Smooth muscle cell (in vitro differentiated cells): ENCODE data around the gene GRIPAP1. TPM values are rescaled to one million over a fixed set of nuclear protein-coding genes. Genes with fewer than 3 reads are reported as not detected.
A peak's percentile ranks its signal among the peaks of the same experiment; 100 is the strongest.

ENCODE experiments used
- DNase-seq: peaks from one replicate; lab custom pipeline; 2025; ENCODE audit not compliant: unreplicated experiment; lab: John Stamatoyannopoulos, UW
- H2AFZ ChIP-seq: fragments of 200-600 bp; sonication (generic); 2 replicates; pipeline ENCODE4 v1.6.0; 2016; ENCODE audit warnings: antibody characterized with exemption, low read depth, mild to moderate bottlenecking
- H3F3A ChIP-seq: fragments of 200-600 bp; sonication (generic); 2 replicates; pipeline ENCODE4 v1.6.0; 2017; ENCODE audit warnings: antibody characterized with exemption, low read depth
- H3K27ac ChIP-seq: fragments of 200-600 bp; sonication (generic); 2 replicates; pipeline ENCODE4 v1.5.1; 2016; ENCODE audit warnings: low read depth, mild to moderate bottlenecking
- H3K27me3 ChIP-seq: fragments of 200-600 bp; sonication (generic); 2 replicates; pipeline ENCODE4 v1.6.1; 2016; ENCODE audit warnings: low read depth, mild to moderate bottlenecking
- H3K36me3 ChIP-seq: fragments of 200-600 bp; sonication (generic); 2 replicates; pipeline ENCODE4 v1.5.1; 2016; ENCODE audit warnings: low read depth
- H3K4me1 ChIP-seq: fragments of 200-600 bp; sonication (generic); 2 replicates; pipeline ENCODE4 v1.5.1; 2016; ENCODE audit warnings: low read depth
- H3K4me2 ChIP-seq: fragments of 200-600 bp; sonication (generic); 2 replicates; pipeline ENCODE4 v1.6.0; 2016; ENCODE audit warnings: mild to moderate bottlenecking
- H3K4me3 ChIP-seq: fragments of 200-600 bp; sonication (generic); 2 replicates; pipeline ENCODE4 v1.5.1; 2016; ENCODE audit warnings: mild to moderate bottlenecking
- H3K79me2 ChIP-seq: fragments of 200-600 bp; sonication (generic); 2 replicates; pipeline ENCODE4 v1.6.0; 2016; ENCODE audit warnings: low read depth, mild to moderate bottlenecking
- H3K9ac ChIP-seq: fragments of 200-600 bp; sonication (generic); 2 replicates; pipeline ENCODE4 v1.6.0; 2016; ENCODE audit warnings: low read depth
- H3K9me3 ChIP-seq: fragments of 200-600 bp; sonication (generic); replicated peaks from 2 replicates; pipeline ENCODE4 v1.5.1; 2016; ENCODE audit warnings: low read depth
- H4K20me1 ChIP-seq: fragments of 200-600 bp; sonication (generic); 2 replicates; pipeline ENCODE4 v1.6.0; 2016; ENCODE audit warnings: low read depth
- WGBS: methylation state at CpG from one replicate; pipeline ENCODE4 v1.1.7; 2016; ENCODE audit warnings: low lambda C conversion rate; 5-methylcytosine and 5-hydroxymethylcytosine counted together
- polyA plus RNA-seq: library from polyadenylated mRNA; unstranded; fragments of >200 nt; fragmentation: Nextera tagmentation; extraction: Ambion mirVana; gene quantifications from 2 replicates; pipeline ENCODE4 v1.2.1, GENCODE V29; 2016
- total RNA-seq: library from RNA; depleted of rRNA; stranded (reverse); fragments of >200 nt; gene quantifications from 2 replicates; pipeline ENCODE4 v1.2.3, GENCODE V29; 2014
- TF ChIP-seq, protein P1 (sequence below): fragments of 200-600 bp; sonication (generic); IDR thresholded peaks from 2 replicates; pipeline ENCODE4 v1.5.1; 2017; ENCODE audit warnings: borderline replicate concordance, mild to moderate bottlenecking, antibody characterized with exemption; ENCODE audit not compliant: insufficient read depth, poor library complexity, severe bottlenecking

Gene GRIPAP1
- total and polyA plus RNA-seq, 2 experiments from 2014 or later = 10.0 to 14.9 TPM

DNA sequence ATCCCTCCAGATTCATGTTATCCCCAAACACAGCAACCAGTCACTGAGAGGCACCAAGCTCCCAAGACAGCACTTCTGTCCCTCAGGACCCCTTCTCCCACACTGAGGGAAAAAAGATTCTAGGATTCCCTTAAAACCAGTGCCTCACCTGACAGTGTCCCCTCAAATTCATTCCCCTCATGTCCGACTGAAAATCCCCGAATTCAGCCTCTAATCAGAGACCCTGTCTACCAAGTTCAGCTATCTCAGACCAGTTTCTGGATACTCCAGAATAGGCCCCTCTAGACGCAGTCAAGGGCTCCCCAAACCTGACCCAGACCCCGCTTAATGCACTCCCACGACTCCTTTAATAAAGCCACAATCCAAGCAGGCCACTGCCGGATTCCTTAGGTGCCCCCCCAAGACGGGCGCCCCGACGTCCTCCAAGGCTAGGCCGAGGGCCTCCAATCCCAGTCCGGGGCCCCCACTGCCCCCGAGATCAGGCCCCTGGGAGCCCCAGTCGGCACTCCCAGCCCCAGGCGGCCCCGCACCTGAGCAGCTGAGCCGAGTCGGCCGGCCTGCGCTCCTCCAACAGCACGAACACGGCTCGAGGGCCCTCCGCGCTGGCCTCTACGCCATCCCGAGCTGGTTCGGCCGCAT is 40.6 kb upstream of the GRIPAP1 start:
- Histone ChIP-seq H3F3A (peaks cover 9% of the 10 kb centered on the region), H3K36me3 (no peaks in the 10 kb centered on the region), H3K4me2 (peak overlapping the region; percentile 88), H4K20me1 (no peaks in the 10 kb centered on the region), H2AFZ (no peak overlapping the region), H3K27ac (peak overlapping the region; percentile 98), H3K9ac (peak overlapping the region; percentile 98), H3K79me2 (peaks cover 23% of the 10 kb centered on the region), H3K4me3 (peak overlapping the region; percentile 68), H3K9me3 (no peaks in the 10 kb centered on the region), H3K4me1 (peaks cover 15% of the 10 kb centered on the region), H3K27me3 (no peaks in the 10 kb centered on the region)
- peak; percentile 22 for DNase-seq
- WGBS = 36% methylated on average over 27 of the region's 29 CpGs
- TF ChIP-seq, protein P1, sequence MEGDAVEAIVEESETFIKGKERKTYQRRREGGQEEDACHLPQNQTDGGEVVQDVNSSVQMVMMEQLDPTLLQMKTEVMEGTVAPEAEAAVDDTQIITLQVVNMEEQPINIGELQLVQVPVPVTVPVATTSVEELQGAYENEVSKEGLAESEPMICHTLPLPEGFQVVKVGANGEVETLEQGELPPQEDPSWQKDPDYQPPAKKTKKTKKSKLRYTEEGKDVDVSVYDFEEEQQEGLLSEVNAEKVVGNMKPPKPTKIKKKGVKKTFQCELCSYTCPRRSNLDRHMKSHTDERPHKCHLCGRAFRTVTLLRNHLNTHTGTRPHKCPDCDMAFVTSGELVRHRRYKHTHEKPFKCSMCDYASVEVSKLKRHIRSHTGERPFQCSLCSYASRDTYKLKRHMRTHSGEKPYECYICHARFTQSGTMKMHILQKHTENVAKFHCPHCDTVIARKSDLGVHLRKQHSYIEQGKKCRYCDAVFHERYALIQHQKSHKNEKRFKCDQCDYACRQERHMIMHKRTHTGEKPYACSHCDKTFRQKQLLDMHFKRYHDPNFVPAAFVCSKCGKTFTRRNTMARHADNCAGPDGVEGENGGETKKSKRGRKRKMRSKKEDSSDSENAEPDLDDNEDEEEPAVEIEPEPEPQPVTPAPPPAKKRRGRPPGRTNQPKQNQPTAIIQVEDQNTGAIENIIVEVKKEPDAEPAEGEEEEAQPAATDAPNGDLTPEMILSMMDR = no peak

DNA sequence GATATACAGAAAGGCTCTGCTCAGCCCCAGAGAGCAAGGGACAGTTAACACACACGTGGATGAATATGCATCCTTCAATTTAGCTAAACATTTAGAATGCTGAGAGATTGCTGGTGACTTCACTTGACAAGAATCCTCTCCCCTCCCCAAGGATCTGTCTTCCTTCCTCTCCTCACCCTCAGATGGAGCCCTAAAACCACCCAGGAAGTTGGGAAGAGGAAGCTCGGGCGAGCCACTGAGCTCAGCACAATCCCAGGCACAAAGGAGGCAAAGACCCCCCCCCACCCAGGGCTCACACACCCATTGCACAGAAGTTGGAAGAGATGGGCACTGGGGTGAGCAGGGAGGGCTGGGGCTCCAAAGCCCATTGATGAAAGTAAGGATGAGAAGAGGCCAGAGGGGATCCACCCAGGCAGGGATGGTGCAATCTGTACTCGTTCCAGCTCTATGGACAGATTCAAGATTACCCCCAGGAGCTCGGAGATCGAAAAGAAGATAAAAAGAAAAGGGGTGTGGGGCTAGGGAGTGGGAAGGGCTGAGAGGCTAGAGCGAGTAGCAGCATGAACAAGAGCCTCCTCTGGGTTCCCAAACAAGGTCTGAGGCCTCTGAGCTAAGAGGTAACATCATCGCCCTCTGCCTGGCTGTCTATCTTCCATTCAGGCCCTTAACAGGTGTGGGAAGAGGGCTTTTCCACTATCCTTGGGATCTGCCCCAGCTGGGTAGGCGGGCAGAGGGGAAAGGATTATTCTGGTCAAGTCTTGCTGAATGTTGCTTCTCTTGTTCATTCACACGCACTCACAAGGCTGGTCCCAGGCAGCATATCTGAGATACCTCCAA is 39.9 kb upstream of the GRIPAP1 start:
- H3K36me3 ChIP-seq = no peaks in the 10 kb centered on the region
- peak overlapping the region; percentile 88 for H3K4me2 ChIP-seq
- no peaks in the 10 kb centered on the region for H3K27me3 ChIP-seq
- H3F3A ChIP-seq = peaks cover 9% of the 10 kb centered on the region
- 25% methylated on average over 10 of the region's 10 CpGs for WGBS
- peak overlapping the region; percentile 98 for H3K27ac ChIP-seq
- H3K4me3 ChIP-seq = peak overlapping the region; percentile 68
- no peak for DNase-seq
- no peak overlapping the region for H2AFZ ChIP-seq
- H4K20me1 ChIP-seq = no peaks in the 10 kb centered on the region
- TF ChIP-seq, protein P1 = no peak
- peaks cover 28% of the 10 kb centered on the region for H3K79me2 ChIP-seq
- H3K9me3 ChIP-seq = no peaks in the 10 kb centered on the region
- peak overlapping the region; percentile 98 for H3K9ac ChIP-seq
- H3K4me1 ChIP-seq = peaks cover 15% of the 10 kb centered on the region

DNA sequence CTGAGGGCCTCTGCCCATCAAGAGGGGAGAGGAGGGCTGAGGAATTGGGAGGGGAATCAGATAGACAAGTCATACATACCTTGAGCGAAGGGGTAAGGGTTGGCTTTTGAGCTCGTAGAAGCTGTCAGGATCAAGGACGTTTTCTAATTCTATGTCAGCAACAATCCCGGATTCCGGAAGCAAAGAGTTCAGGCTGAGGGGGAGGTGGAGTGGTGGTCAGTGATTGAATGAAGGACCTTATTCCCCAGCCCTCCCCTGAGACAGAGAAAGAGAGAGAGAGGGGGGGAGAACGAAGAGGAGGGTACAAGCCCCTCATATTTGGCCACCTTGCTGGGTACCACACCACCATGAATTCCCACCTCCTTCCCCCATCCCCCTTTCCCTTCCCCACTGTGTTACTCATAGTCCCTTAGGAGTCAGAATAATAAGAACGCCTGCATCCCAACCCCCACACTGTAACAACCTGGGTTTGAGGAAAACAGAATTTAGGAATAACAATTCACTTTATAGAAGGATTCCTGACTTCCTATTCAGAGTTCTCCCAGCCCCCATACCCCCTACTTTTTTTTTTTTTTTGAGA is 38.4 kb upstream of the GRIPAP1 start:
- no peak overlapping the region for H2AFZ ChIP-seq
- H3K36me3 ChIP-seq = no peaks in the 10 kb centered on the region
- peaks cover 9% of the 10 kb centered on the region for H3F3A ChIP-seq
- no peak for DNase-seq
- H3K4me2 ChIP-seq = peak overlapping the region; percentile 88
- peak overlapping the region; percentile 68 for H3K4me3 ChIP-seq
- H3K9me3 ChIP-seq = no peaks in the 10 kb centered on the region
- H4K20me1 ChIP-seq = no peaks in the 10 kb centered on the region
- peaks cover 31% of the 10 kb centered on the region for H3K79me2 ChIP-seq
- peak overlapping the region; percentile 98 for H3K9ac ChIP-seq
- peak overlapping the region; percentile 98 for H3K27ac ChIP-seq
- 31% methylated on average over 7 of the region's 7 CpGs for WGBS
- peaks cover 15% of the 10 kb centered on the region for H3K4me1 ChIP-seq
- H3K27me3 ChIP-seq = no peaks in the 10 kb centered on the region
- TF ChIP-seq, protein P1 = no peak
